ENCODE data around the gene EZR. TPM values are rescaled to one million over a fixed set of nuclear protein-coding genes. Genes with fewer than 3 reads are reported as not detected.

EZR gene
- total RNA-seq, 1 donor from 2014 or later = 254 TPM

- Histone ChIP-seq H3K79me2 (ENCODE audit: insufficient read depth, low read length) (no peaks in the 10 kb centered on the region), H3K9ac (ENCODE audit: low read length) (no peak overlapping the region), H3K4me3 (ENCODE audit: insufficient read depth, low read depth, low read length) (no peak overlapping the region), H3K36me3 (ENCODE audit: insufficient read depth, low read length) (no peaks in the 10 kb centered on the region), H3K4me2 (ENCODE audit: low read length) (no peak overlapping the region), H4K20me1 (ENCODE audit: insufficient read depth, low read length) (no peaks in the 10 kb centered on the region), H3K9me3 (ENCODE audit: insufficient read depth, low read depth, low read length) (peaks cover 16% of the 10 kb centered on the region), H2AFZ (ENCODE audit: low read depth, low read length) (no peak overlapping the region), H3K27me3 (ENCODE audit: insufficient read depth, low read length) (no peaks in the 10 kb centered on the region), H3K4me1 (ENCODE audit: insufficient read depth, low read length) (no peaks in the 10 kb centered on the region), H3K27ac (ENCODE audit: low read depth, low read length) (no peak overlapping the region)
- H3K36me3 Mint-ChIP-seq (ENCODE audit: low read depth, unreplicated experiment) = peaks cover 2% of the 10 kb centered on the region
- no peak for TF ChIP-seq CTCF (IDR thresholded peaks at IDR 0.05; ENCODE audit: insufficient read depth, low read depth, low read length)
- TF ChIP-seq EZH2 (IDR thresholded peaks at IDR 0.05; ENCODE audit: insufficient read depth, low read length) = no peak
- H3K27ac Mint-ChIP-seq (ENCODE audit: unreplicated experiment) = no peak overlapping the region
- no peak overlapping the region for H3K4me3 Mint-ChIP-seq (ENCODE audit: unreplicated experiment)
- peaks cover 2% of the 10 kb centered on the region for H3K27me3 Mint-ChIP-seq (ENCODE audit: low read depth, unreplicated experiment)
- peaks cover 2% of the 10 kb centered on the region for H3K4me1 Mint-ChIP-seq (ENCODE audit: low read depth, unreplicated experiment)
- peak; percentile 67 for DNase-seq (ENCODE audit: low read depth)
- no peak for FAIRE-seq
- peaks cover 8% of the 10 kb centered on the region for H3K9me3 Mint-ChIP-seq (ENCODE audit: unreplicated experiment)
Observed at GRCh38 chr6:158737710-158738615, 81.2 kb downstream of the EZR start.

GRCh38 chr6:158737082-158737709 is 82.0 kb downstream of the EZR start:
- no peak for FAIRE-seq
- peaks cover 2% of the 10 kb centered on the region for H3K4me1 Mint-ChIP-seq (ENCODE audit: low read depth, unreplicated experiment)
- H3K27ac Mint-ChIP-seq (ENCODE audit: unreplicated experiment) = no peak overlapping the region
- no peak overlapping the region for H3K4me3 ChIP-seq (ENCODE audit: insufficient read depth, low read depth, low read length)
- no peaks in the 10 kb centered on the region for H4K20me1 ChIP-seq (ENCODE audit: insufficient read depth, low read length)
- peaks cover 2% of the 10 kb centered on the region for H3K27me3 Mint-ChIP-seq (ENCODE audit: low read depth, unreplicated experiment)
- no peak for DNase-seq (ENCODE audit: low read depth)
- no peak overlapping the region for H3K4me3 Mint-ChIP-seq (ENCODE audit: unreplicated experiment)
- H2AFZ ChIP-seq (ENCODE audit: low read depth, low read length) = no peak overlapping the region
- no peak overlapping the region for H3K9ac ChIP-seq (ENCODE audit: low read length)
- H3K9me3 ChIP-seq (ENCODE audit: insufficient read depth, low read depth, low read length) = peaks cover 16% of the 10 kb centered on the region
- no peaks in the 10 kb centered on the region for H3K4me1 ChIP-seq (ENCODE audit: insufficient read depth, low read length)
- peaks cover 2% of the 10 kb centered on the region for H3K36me3 Mint-ChIP-seq (ENCODE audit: low read depth, unreplicated experiment)
- peaks cover 8% of the 10 kb centered on the region for H3K9me3 Mint-ChIP-seq (ENCODE audit: unreplicated experiment)
- H3K27ac ChIP-seq (ENCODE audit: low read depth, low read length) = no peak overlapping the region
- H3K27me3 ChIP-seq (ENCODE audit: insufficient read depth, low read length) = no peaks in the 10 kb centered on the region
- TF ChIP-seq EZH2 (IDR thresholded peaks at IDR 0.05; ENCODE audit: insufficient read depth, low read length) (no peak), CTCF (IDR thresholded peaks at IDR 0.05; ENCODE audit: insufficient read depth, low read depth, low read length) (no peak)
- H3K36me3 ChIP-seq (ENCODE audit: insufficient read depth, low read length) = no peaks in the 10 kb centered on the region
- no peaks in the 10 kb centered on the region for H3K79me2 ChIP-seq (ENCODE audit: insufficient read depth, low read length)
- H3K4me2 ChIP-seq (ENCODE audit: low read length) = no peak overlapping the region
